ENCODE data around the gene FAM227A.

- TF ChIP-seq CTCF (IDR thresholded peaks at IDR 0.05), result no peak
- no peak for TF ChIP-seq POLR2A (IDR thresholded peaks at IDR 0.05)
Measured at GRCh38 chr22:38569972-38570778, 86.0 kb downstream of the FAM227A start, which contains the start of gene DMC1.
